Left kidney (tissue), 8 donors: ENCODE data around the gene EN2. TPM values are rescaled to one million over a fixed set of nuclear protein-coding genes. Genes with fewer than 3 reads are reported as not detected.

Experiments
- DNase-seq: peaks from one replicate; pipeline ENCODE4 v3.0.0-alpha.2; 2013
- long read RNA-seq, 8 donors: transcript quantifications; one replicate each; lab custom pipeline, GENCODE V29; 2026
- polyA plus RNA-seq: library from polyadenylated mRNA; unstranded; fragments of 120-200 nt; gene quantifications from one replicate; pipeline ENCODE4 v1.2.1, GENCODE V29; 2013; ENCODE audit not compliant: insufficient read length

The EN2 gene
- polyA plus RNA-seq: 0.03 TPM
- long read RNA-seq, donor 1: 0 reads
- long read RNA-seq, donor 2: 0 reads
- long read RNA-seq, donor 3: 0 reads
- long read RNA-seq, donor 4: 0 reads
- long read RNA-seq, donor 5: 0 reads
- long read RNA-seq, donor 6: 0 reads
- long read RNA-seq, donor 7: 0 reads
- long read RNA-seq, donor 8: 0 reads

GRCh38 chr7:155458111-155458877 lies at the start of gene EN2:
EN2 (plus strand) TSS chr7:155458129; CDS start chr7:155458378, 249 bp downstream.
- no peak for DNase-seq

GRCh38 chr7:155408651-155409586 lies 49.0 kb upstream of the EN2 start:
- DNase-seq: no peak

- DNase-seq: no peak
Measured at GRCh38 chr7:155409980-155410379, 47.9 kb upstream of the EN2 start.

GRCh38 chr7:155410431-155410830 lies 47.5 kb upstream of the EN2 start:
- no peak for DNase-seq

- no peak for DNase-seq
Measured at GRCh38 chr7:155411718-155412415, 46.1 kb upstream of the EN2 start.

GRCh38 chr7:155412416-155413253 lies 45.3 kb upstream of the EN2 start:
- peak; percentile 60 for DNase-seq

- DNase-seq: no peak
Measured at GRCh38 chr7:155414547-155415492, 43.1 kb upstream of the EN2 start.

- no peak for DNase-seq
Measured at GRCh38 chr7:155416646-155417380, 41.1 kb upstream of the EN2 start.

- no peak for DNase-seq
Measured at GRCh38 chr7:155418304-155418703, 39.6 kb upstream of the EN2 start.

- no peak for DNase-seq
Measured at GRCh38 chr7:155418941-155419755, 38.8 kb upstream of the EN2 start.

GRCh38 chr7:155420116-155420515 lies 37.8 kb upstream of the EN2 start:
- no peak for DNase-seq

GRCh38 chr7:155422151-155422550 lies 35.8 kb upstream of the EN2 start:
- DNase-seq: no peak

- no peak for DNase-seq
Measured at GRCh38 chr7:155422599-155423336, 35.2 kb upstream of the EN2 start.

- no peak for DNase-seq
Measured at GRCh38 chr7:155423337-155424285, 34.3 kb upstream of the EN2 start.

GRCh38 chr7:155424301-155425010 lies 33.5 kb upstream of the EN2 start:
- no peak for DNase-seq

GRCh38 chr7:155425011-155425340 lies 33.0 kb upstream of the EN2 start:
- no peak for DNase-seq
